GM23338 (cell line): ENCODE measurements around the gene TRAF3IP3. TPM values are rescaled to one million over a fixed set of nuclear protein-coding genes. Genes with fewer than 3 reads are reported as not detected.

Experiments
- ATAC-seq: fragments of 200-7000 bp; cut with Tn5 transposase; 3 replicates; pipeline ENCODE4 v1.9.1; 2020
- DNase-seq: peaks from one replicate; pipeline ENCODE4 v3.0.0-alpha.2; 2015; ENCODE audit warnings: low spot score
- H2AFZ ChIP-seq: fragments of 200-600 bp; sonication (generic); 2 replicates; pipeline ENCODE4 v1.8.0; 2016; ENCODE audit warnings: antibody characterized with exemption, mild to moderate bottlenecking, moderate library complexity
- H3F3A ChIP-seq: fragments of 200-600 bp; sonication (generic); replicated peaks from 2 replicates; pipeline ENCODE4 v1.8.0; 2017; ENCODE audit warnings: antibody characterized with exemption, mixed run types, low read depth
- H3K27ac ChIP-seq: fragments of 200-600 bp; sonication (generic); 2 replicates; pipeline ENCODE4 v1.6.1; 2016; ENCODE audit warnings: low read depth
- H3K27me3 ChIP-seq: fragments of 200-600 bp; sonication (generic); 2 replicates; pipeline ENCODE4 v1.8.0; 2016; ENCODE audit warnings: mild to moderate bottlenecking, mixed run types, moderate library complexity; ENCODE audit not compliant: insufficient read depth
- H3K36me3 ChIP-seq: fragments of 200-600 bp; sonication (generic); 2 replicates; pipeline ENCODE4 v1.8.0; 2016; ENCODE audit warnings: mild to moderate bottlenecking; ENCODE audit not compliant: insufficient read depth
- H3K4me1 ChIP-seq: fragments of 200-600 bp; sonication (generic); 2 replicates; pipeline ENCODE4 v1.8.0; 2016; ENCODE audit warnings: mild to moderate bottlenecking, moderate library complexity; ENCODE audit not compliant: insufficient read depth
- H3K4me2 ChIP-seq: fragments of 200-600 bp; sonication (generic); 2 replicates; pipeline ENCODE4 v1.7.1; 2017; ENCODE audit warnings: mixed run types
- H3K4me3 ChIP-seq: fragments of 200-600 bp; sonication (generic); 2 replicates; pipeline ENCODE4 v1.6.1; 2016; ENCODE audit warnings: mixed run types
- H3K79me2 ChIP-seq: fragments of 200-600 bp; sonication (generic); replicated peaks from 2 replicates; pipeline ENCODE4 v1.8.0; 2017; ENCODE audit warnings: mild to moderate bottlenecking; ENCODE audit not compliant: insufficient read depth
- H3K9me2 ChIP-seq: fragments of 200-600 bp; sonication (generic); 2 replicates; pipeline ENCODE4 v1.8.0; 2017; ENCODE audit not compliant: insufficient read depth
- H4K20me1 ChIP-seq: fragments of 200-600 bp; sonication (generic); replicated peaks from 2 replicates; pipeline ENCODE4 v1.8.0; 2017; ENCODE audit warnings: mild to moderate bottlenecking; ENCODE audit not compliant: insufficient read depth
- H3K27ac Mint-ChIP-seq: 2 replicates; pipeline ENCODE4 v1.8.0; 2020; ENCODE audit warnings: inconsistent platforms, mild to moderate bottlenecking, moderate library complexity, mixed read lengths
- H3K27me3 Mint-ChIP-seq: 3 replicates; pipeline ENCODE4 v1.8.0; 2022; ENCODE audit warnings: low read depth, mild to moderate bottlenecking, moderate library complexity, mixed read lengths, inconsistent platforms; ENCODE audit not compliant: insufficient read depth, poor library complexity
- H3K36me3 Mint-ChIP-seq: 3 replicates; pipeline ENCODE4 v1.8.0; 2021; ENCODE audit warnings: low read depth, mild to moderate bottlenecking, inconsistent platforms, moderate library complexity, mixed read lengths
- H3K4me1 Mint-ChIP-seq: 3 replicates; pipeline ENCODE4 v1.8.0; 2020; ENCODE audit warnings: mild to moderate bottlenecking, inconsistent platforms, mixed read lengths
- H3K4me3 Mint-ChIP-seq: 3 replicates; pipeline ENCODE4 v1.8.0; 2021; ENCODE audit warnings: moderate library complexity, mild to moderate bottlenecking, inconsistent platforms, mixed read lengths
- H3K9me3 Mint-ChIP-seq: 3 replicates; pipeline ENCODE4 v1.8.0; 2020; ENCODE audit warnings: moderate library complexity, mild to moderate bottlenecking, inconsistent platforms, mixed read lengths
- CREB1 ChIP-seq: fragments of 250-450 bp; sonication (Bioruptor Pico); IDR thresholded peaks from 2 replicates; pipeline ENCODE4 v1.5.0; 2020; ENCODE audit warnings: low read depth, mild to moderate bottlenecking, moderate library complexity
- EZH2 ChIP-seq: fragments of 200-600 bp; sonication (generic); IDR thresholded peaks from one replicate; pipeline ENCODE4 v1.8.0; 2017; ENCODE audit warnings: antibody characterized with exemption, mild to moderate bottlenecking, low read depth; ENCODE audit not compliant: unreplicated experiment
- EZH2phosphoT487 ChIP-seq: fragments of 200-600 bp; sonication (generic); IDR thresholded peaks from one replicate; pipeline ENCODE4 v1.8.1; 2018; ENCODE audit warnings: antibody characterized with exemption; ENCODE audit not compliant: unreplicated experiment
- JUNB ChIP-seq: IDR thresholded peaks from one replicate; pipeline ENCODE4 v1.6.1; 2016; ENCODE audit warnings: antibody characterized with exemption; ENCODE audit not compliant: unreplicated experiment
- NANOG ChIP-seq: IDR thresholded peaks from 2 replicates; pipeline ENCODE4 v1.6.1; 2016; ENCODE audit warnings: antibody characterized with exemption, borderline replicate concordance
- POLR2AphosphoS5 ChIP-seq: IDR thresholded peaks from 2 replicates; pipeline ENCODE4 v1.6.1; 2016; ENCODE audit warnings: antibody characterized with exemption, low read depth
- REST ChIP-seq: IDR thresholded peaks from one replicate; pipeline ENCODE4 v1.6.1; 2018; ENCODE audit warnings: antibody characterized with exemption; ENCODE audit not compliant: unreplicated experiment
- STAT1 ChIP-seq: IDR thresholded peaks from one replicate; pipeline ENCODE4 v1.6.1; 2016; ENCODE audit warnings: antibody characterized with exemption; ENCODE audit not compliant: unreplicated experiment
- ZNF114 ChIP-seq: fragments of 250-450 bp; sonication (Bioruptor Pico); IDR thresholded peaks from 2 replicates; pipeline ENCODE4 v1.5.0; 2020; ENCODE audit warnings: mild to moderate bottlenecking, moderate library complexity
- ZNF331 ChIP-seq: fragments of 250-450 bp; sonication (Bioruptor Pico); IDR thresholded peaks from 2 replicates; pipeline ENCODE4 v1.5.0; 2020; ENCODE audit warnings: low read depth, mild to moderate bottlenecking, moderate library complexity
- polyA plus RNA-seq: library from polyadenylated mRNA; unstranded; fragments of >200 nt; fragmentation: Nextera tagmentation; extraction: Ambion mirVana; gene quantifications from 2 replicates; pipeline ENCODE4 v1.2.1, GENCODE V29; 2016
- total RNA-seq: library from RNA; depleted of rRNA; stranded (reverse); fragments of >200 nt; shearing (Covaris generic); gene quantifications from 2 replicates; pipeline ENCODE4 v1.2.3, GENCODE V29; 2014
- TF ChIP-seq, protein P1 (sequence below), 2 experiments: fragments of 200-600 bp in 1 of 2; sonication (generic) in 1 of 2; conservative IDR thresholded peaks; 2 replicates each; pipeline versions ENCODE4 v1.5.1 to v1.6.1; 2016 to 2017; ENCODE audit warnings: antibody characterized with exemption in 2 of 2, low read depth in 2 of 2, mild to moderate bottlenecking in 2 of 2, moderate library complexity in 1 of 2
- TF ChIP-seq, protein P2 (sequence below): fragments of 250-450 bp; sonication (Bioruptor Pico); IDR thresholded peaks from 2 replicates; pipeline ENCODE4 v1.5.0; 2020; ENCODE audit warnings: mild to moderate bottlenecking, moderate library complexity
- TF ChIP-seq, protein P3 (sequence below): IDR thresholded peaks from 2 replicates; pipeline ENCODE4 v1.6.1; 2016; ENCODE audit warnings: antibody characterized with exemption

Gene TRAF3IP3
- total and polyA plus RNA-seq, 2 experiments from 2014 or later = not detected

GRCh38 chr1:209772126-209772525 is 16.3 kb downstream of the TRAF3IP3 start:
- no peaks in the 10 kb centered on the region for H3K79me2 ChIP-seq
- no peak for DNase-seq

More at GRCh38 chr1:209772126-209772525, 16.3 kb downstream of the TRAF3IP3 start:
- Mint-ChIP-seq H3K4me1 (peaks cover 9% of the 10 kb centered on the region), H3K9me3 (no peaks in the 10 kb centered on the region), H3K36me3 (no peaks in the 10 kb centered on the region), H3K27ac (no peak overlapping the region), H3K4me3 (no peak overlapping the region), H3K27me3 (no peaks in the 10 kb centered on the region)
- H3K36me3 ChIP-seq = no peaks in the 10 kb centered on the region
- ATAC-seq = no peak
- no peak overlapping the region for H3K4me3 ChIP-seq
- no peak overlapping the region for H2AFZ ChIP-seq
- no peaks in the 10 kb centered on the region for H3K27me3 ChIP-seq
- no peak overlapping the region for H3K27ac ChIP-seq
- TF ChIP-seq EZH2 (no peak), STAT1 (no peak), JUNB (no peak), ZNF331 (CRISPR knock-in tag) (no peak), ZNF114 (no peak), CREB1 (no peak), EZH2phosphoT487 (no peak), REST (no peak), POLR2AphosphoS5 (no peak), NANOG (no peak)
- TF ChIP-seq, protein P1, sequence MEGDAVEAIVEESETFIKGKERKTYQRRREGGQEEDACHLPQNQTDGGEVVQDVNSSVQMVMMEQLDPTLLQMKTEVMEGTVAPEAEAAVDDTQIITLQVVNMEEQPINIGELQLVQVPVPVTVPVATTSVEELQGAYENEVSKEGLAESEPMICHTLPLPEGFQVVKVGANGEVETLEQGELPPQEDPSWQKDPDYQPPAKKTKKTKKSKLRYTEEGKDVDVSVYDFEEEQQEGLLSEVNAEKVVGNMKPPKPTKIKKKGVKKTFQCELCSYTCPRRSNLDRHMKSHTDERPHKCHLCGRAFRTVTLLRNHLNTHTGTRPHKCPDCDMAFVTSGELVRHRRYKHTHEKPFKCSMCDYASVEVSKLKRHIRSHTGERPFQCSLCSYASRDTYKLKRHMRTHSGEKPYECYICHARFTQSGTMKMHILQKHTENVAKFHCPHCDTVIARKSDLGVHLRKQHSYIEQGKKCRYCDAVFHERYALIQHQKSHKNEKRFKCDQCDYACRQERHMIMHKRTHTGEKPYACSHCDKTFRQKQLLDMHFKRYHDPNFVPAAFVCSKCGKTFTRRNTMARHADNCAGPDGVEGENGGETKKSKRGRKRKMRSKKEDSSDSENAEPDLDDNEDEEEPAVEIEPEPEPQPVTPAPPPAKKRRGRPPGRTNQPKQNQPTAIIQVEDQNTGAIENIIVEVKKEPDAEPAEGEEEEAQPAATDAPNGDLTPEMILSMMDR (conservative IDR thresholded peaks at IDR 0.05; ENCODE audit: low read depth in 2 of 2) = no peak
- TF ChIP-seq, protein P2, sequence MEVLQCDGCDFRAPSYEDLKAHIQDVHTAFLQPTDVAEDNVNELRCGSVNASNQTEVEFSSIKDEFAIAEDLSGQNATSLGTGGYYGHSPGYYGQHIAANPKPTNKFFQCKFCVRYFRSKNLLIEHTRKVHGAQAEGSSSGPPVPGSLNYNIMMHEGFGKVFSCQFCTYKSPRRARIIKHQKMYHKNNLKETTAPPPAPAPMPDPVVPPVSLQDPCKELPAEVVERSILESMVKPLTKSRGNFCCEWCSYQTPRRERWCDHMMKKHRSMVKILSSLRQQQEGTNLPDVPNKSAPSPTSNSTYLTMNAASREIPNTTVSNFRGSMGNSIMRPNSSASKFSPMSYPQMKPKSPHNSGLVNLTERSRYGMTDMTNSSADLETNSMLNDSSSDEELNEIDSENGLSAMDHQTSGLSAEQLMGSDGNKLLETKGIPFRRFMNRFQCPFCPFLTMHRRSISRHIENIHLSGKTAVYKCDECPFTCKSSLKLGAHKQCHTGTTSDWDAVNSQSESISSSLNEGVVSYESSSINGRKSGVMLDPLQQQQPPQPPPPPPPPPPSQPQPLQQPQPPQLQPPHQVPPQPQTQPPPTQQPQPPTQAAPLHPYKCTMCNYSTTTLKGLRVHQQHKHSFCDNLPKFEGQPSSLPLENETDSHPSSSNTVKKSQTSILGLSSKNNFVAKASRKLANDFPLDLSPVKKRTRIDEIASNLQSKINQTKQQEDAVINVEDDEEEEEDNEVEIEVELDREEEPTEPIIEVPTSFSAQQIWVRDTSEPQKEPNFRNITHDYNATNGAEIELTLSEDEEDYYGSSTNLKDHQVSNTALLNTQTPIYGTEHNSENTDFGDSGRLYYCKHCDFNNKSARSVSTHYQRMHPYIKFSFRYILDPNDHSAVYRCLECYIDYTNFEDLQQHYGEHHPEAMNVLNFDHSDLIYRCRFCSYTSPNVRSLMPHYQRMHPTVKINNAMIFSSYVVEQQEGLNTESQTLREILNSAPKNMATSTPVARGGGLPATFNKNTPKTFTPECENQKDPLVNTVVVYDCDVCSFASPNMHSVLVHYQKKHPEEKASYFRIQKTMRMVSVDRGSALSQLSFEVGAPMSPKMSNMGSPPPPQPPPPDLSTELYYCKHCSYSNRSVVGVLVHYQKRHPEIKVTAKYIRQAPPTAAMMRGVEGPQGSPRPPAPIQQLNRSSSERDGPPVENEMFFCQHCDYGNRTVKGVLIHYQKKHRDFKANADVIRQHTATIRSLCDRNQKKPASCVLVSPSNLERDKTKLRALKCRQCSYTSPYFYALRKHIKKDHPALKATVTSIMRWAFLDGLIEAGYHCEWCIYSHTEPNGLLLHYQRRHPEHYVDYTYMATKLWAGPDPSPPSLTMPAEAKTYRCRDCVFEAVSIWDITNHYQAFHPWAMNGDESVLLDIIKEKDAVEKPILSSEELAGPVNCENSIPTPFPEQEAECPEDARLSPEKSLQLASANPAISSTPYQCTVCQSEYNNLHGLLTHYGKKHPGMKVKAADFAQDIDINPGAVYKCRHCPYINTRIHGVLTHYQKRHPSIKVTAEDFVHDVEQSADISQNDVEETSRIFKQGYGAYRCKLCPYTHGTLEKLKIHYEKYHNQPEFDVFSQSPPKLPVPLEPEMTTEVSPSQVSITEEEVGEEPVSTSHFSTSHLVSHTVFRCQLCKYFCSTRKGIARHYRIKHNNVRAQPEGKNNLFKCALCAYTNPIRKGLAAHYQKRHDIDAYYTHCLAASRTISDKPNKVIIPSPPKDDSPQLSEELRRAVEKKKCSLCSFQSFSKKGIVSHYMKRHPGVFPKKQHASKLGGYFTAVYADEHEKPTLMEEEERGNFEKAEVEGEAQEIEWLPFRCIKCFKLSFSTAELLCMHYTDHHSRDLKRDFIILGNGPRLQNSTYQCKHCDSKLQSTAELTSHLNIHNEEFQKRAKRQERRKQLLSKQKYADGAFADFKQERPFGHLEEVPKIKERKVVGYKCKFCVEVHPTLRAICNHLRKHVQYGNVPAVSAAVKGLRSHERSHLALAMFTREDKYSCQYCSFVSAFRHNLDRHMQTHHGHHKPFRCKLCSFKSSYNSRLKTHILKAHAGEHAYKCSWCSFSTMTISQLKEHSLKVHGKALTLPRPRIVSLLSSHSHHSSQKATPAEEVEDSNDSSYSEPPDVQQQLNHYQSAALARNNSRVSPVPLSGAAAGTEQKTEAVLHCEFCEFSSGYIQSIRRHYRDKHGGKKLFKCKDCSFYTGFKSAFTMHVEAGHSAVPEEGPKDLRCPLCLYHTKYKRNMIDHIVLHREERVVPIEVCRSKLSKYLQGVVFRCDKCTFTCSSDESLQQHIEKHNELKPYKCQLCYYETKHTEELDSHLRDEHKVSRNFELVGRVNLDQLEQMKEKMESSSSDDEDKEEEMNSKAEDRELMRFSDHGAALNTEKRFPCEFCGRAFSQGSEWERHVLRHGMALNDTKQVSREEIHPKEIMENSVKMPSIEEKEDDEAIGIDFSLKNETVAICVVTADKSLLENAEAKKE = no peak
- TF ChIP-seq, protein P3, sequence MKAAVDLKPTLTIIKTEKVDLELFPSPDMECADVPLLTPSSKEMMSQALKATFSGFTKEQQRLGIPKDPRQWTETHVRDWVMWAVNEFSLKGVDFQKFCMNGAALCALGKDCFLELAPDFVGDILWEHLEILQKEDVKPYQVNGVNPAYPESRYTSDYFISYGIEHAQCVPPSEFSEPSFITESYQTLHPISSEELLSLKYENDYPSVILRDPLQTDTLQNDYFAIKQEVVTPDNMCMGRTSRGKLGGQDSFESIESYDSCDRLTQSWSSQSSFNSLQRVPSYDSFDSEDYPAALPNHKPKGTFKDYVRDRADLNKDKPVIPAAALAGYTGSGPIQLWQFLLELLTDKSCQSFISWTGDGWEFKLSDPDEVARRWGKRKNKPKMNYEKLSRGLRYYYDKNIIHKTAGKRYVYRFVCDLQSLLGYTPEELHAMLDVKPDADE = no peak
- H3K4me2 ChIP-seq = no peak overlapping the region
- peaks cover 4% of the 10 kb centered on the region; the same call in 1 of the 2 replicates for H3K9me2 ChIP-seq
- H3F3A ChIP-seq = no peaks in the 10 kb centered on the region
- no peaks in the 10 kb centered on the region for H4K20me1 ChIP-seq
- peaks cover 8% of the 10 kb centered on the region; the same call in 1 of the 2 replicates for H3K4me1 ChIP-seq
